Osteocyte (in vitro differentiated cells): ENCODE data around the gene ANO4. TPM values are rescaled to one million over a fixed set of nuclear protein-coding genes. Genes with fewer than 3 reads are reported as not detected.

Source experiments
- DNase-seq: peaks from one replicate; pipeline ENCODE4 v3.0.0; 2021; ENCODE audit warnings: mixed read lengths; ENCODE audit not compliant: unreplicated experiment; ENCODE audit errors: extremely low spot score
- H3K27ac Mint-ChIP-seq: one replicate; pipeline ENCODE4 v1.8.0; 2021; ENCODE audit warnings: mild to moderate bottlenecking, mixed read lengths; ENCODE audit not compliant: unreplicated experiment
- H3K27me3 Mint-ChIP-seq: one replicate; pipeline ENCODE4 v1.8.0; 2021; ENCODE audit warnings: mixed read lengths; ENCODE audit not compliant: unreplicated experiment
- H3K36me3 Mint-ChIP-seq: one replicate; pipeline ENCODE4 v1.8.0; 2021; ENCODE audit warnings: mixed read lengths; ENCODE audit not compliant: unreplicated experiment
- H3K4me1 Mint-ChIP-seq: one replicate; pipeline ENCODE4 v1.8.0; 2021; ENCODE audit warnings: mixed read lengths; ENCODE audit not compliant: unreplicated experiment
- H3K4me3 Mint-ChIP-seq: one replicate; pipeline ENCODE4 v1.8.0; 2021; ENCODE audit warnings: mild to moderate bottlenecking, moderate library complexity, mixed read lengths; ENCODE audit not compliant: unreplicated experiment
- H3K9me3 Mint-ChIP-seq: one replicate; pipeline ENCODE4 v1.8.0; 2021; ENCODE audit warnings: mixed read lengths; ENCODE audit not compliant: unreplicated experiment
- total RNA-seq: library from RNA; stranded (reverse); gene quantifications from 2 replicates; pipeline ENCODE4 v1.2.1, GENCODE V29; 2021
- TF ChIP-seq, protein P1 (sequence below): fragments of 200-600 bp; sonication (generic); IDR thresholded peaks from 2 replicates; pipeline ENCODE4 v1.5.0; 2021; ENCODE audit warnings: antibody characterized with exemption, mild to moderate bottlenecking, moderate library complexity

ANO4 gene
- total RNA-seq, 1 donor from 2014 or later = 0.48 TPM

- TF ChIP-seq, protein P1, sequence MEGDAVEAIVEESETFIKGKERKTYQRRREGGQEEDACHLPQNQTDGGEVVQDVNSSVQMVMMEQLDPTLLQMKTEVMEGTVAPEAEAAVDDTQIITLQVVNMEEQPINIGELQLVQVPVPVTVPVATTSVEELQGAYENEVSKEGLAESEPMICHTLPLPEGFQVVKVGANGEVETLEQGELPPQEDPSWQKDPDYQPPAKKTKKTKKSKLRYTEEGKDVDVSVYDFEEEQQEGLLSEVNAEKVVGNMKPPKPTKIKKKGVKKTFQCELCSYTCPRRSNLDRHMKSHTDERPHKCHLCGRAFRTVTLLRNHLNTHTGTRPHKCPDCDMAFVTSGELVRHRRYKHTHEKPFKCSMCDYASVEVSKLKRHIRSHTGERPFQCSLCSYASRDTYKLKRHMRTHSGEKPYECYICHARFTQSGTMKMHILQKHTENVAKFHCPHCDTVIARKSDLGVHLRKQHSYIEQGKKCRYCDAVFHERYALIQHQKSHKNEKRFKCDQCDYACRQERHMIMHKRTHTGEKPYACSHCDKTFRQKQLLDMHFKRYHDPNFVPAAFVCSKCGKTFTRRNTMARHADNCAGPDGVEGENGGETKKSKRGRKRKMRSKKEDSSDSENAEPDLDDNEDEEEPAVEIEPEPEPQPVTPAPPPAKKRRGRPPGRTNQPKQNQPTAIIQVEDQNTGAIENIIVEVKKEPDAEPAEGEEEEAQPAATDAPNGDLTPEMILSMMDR = no peak
- Mint-ChIP-seq H3K27me3 (no peaks in the 10 kb centered on the region), H3K36me3 (no peaks in the 10 kb centered on the region), H3K4me1 (no peaks in the 10 kb centered on the region), H3K9me3 (peaks cover 3% of the 10 kb centered on the region), H3K27ac (no peak overlapping the region), H3K4me3 (no peak overlapping the region)
- no peak for DNase-seq
Measured at GRCh38 chr12:101168001-101168400, 373.4 kb downstream of the ANO4 start.

DNA sequence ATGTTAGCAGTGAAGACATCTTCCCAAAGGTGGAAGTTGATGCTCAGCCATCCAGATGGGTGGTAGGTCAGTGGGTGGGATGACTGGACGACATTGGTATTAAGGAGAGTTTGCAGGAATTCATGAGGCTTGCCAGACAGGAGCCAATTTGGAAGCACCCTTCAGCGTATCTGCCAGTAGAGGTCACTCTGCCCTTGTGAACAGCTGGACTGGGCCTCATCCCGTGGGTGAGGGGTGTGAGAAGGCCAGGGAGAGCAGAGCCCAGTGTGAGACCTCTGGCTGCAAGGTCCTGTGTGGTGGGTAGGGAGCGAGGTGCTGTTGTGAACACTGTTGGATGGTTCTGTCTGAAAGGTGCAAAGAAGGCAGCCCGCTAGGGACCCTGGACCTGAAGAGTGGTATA is 377.7 kb downstream of the ANO4 start:
- peaks cover 3% of the 10 kb centered on the region for H3K9me3 Mint-ChIP-seq
- H3K4me3 Mint-ChIP-seq = no peak overlapping the region
- H3K36me3 Mint-ChIP-seq = no peaks in the 10 kb centered on the region
- H3K27me3 Mint-ChIP-seq = no peaks in the 10 kb centered on the region
- H3K27ac Mint-ChIP-seq = no peak overlapping the region
- H3K4me1 Mint-ChIP-seq = no peaks in the 10 kb centered on the region
- TF ChIP-seq, protein P1 = no peak
- no peak for DNase-seq

DNA sequence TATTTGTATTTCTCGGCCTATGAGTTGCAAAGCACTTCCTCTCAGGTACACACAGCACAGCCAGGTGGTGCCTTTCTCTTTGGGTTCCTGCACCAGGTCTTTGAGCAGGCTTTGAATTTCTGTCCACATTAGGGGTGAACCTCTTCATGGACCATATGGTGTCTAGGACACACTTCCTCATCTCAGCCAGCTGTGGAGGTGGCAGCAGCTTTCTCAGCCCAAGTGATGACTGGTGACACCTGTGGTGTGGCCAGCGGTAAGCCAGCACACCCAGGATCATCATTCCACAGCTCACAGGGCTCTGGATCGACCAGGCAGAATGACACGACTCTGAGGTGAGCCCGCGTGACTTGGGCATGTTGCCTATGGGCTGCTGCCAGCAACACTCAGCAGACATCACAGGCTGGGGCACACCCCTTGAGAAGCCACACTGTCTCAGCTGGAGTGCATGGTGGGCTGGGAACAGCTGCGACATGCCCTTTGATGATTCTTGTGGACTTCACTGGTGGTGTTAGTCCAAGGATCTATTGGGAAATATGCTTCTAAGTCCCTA is 378.7 kb downstream of the ANO4 start:
- no peak overlapping the region for H3K27ac Mint-ChIP-seq
- H3K27me3 Mint-ChIP-seq = no peaks in the 10 kb centered on the region
- no peaks in the 10 kb centered on the region for H3K4me1 Mint-ChIP-seq
- TF ChIP-seq, protein P1 = no peak
- H3K9me3 Mint-ChIP-seq = peaks cover 3% of the 10 kb centered on the region
- no peak overlapping the region for H3K4me3 Mint-ChIP-seq
- H3K36me3 Mint-ChIP-seq = no peaks in the 10 kb centered on the region
- no peak for DNase-seq

GRCh38 chr12:101174541-101174940 is 380.0 kb downstream of the ANO4 start:
- no peaks in the 10 kb centered on the region for H3K4me1 Mint-ChIP-seq
- DNase-seq = no peak
- H3K9me3 Mint-ChIP-seq = peaks cover 3% of the 10 kb centered on the region

More at GRCh38 chr12:101174541-101174940, 380.0 kb downstream of the ANO4 start:
- TF ChIP-seq, protein P1 = no peak
- Mint-ChIP-seq H3K27me3 (no peaks in the 10 kb centered on the region), H3K4me3 (no peak overlapping the region), H3K27ac (no peak overlapping the region), H3K36me3 (no peaks in the 10 kb centered on the region)

Other genes starting within 250 kb of the ANO4 start
- gene GAS2L3, start 221.1 kb upstream of the ANO4 start, total RNA-seq = 10.9 and 11.3 TPM in 2 replicates